Measurements from ENCODE around the gene CENPX.
A peak's percentile ranks its signal among the peaks of the same experiment; 100 is the strongest.
"Not testable (repeated sequence)": the region's sequence is repeated elsewhere in the genome, so short reads cannot be mapped to it uniquely, and the experiment has no call there.

The CENPX gene

DNA sequence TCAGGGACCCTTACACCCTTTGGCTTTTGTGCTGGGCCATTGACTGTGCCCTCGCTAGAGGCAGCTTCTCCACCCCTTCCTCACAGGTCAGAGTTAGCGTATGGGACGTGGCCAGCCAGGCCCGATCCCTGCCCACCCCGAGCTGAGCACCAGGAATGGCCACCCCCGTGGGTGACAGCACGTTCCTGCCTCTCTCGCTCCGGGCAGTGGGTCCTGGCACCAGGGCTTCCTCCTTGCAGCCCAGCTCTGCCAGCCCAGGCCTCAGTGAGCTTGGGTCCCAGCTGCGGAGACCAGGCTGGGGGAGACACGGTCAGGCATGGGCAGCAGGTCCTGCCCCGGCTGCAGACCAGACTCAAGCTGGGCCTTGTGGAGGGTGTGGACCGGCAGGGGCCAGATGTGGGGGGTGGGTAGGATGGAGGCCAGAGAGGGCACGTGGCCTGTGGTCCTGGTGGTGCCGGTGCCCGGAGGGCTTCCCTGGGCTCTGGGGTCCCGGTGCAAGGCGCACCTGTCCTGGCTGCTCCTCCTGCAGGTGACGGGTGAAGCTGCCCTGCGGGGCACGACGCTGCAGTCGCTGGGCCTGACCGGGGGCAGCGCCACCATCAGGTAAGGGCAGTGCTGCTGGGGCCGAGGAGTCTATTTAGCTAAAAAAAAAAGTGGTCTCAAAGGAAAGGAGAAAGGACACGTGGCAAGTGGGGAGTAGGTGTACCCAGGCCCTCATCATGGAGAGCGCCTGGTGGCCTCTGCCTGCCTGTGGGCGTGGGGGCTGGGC, 27.0 kb downstream of the CENPX start:
- DNase-seq: no peak

DNA sequence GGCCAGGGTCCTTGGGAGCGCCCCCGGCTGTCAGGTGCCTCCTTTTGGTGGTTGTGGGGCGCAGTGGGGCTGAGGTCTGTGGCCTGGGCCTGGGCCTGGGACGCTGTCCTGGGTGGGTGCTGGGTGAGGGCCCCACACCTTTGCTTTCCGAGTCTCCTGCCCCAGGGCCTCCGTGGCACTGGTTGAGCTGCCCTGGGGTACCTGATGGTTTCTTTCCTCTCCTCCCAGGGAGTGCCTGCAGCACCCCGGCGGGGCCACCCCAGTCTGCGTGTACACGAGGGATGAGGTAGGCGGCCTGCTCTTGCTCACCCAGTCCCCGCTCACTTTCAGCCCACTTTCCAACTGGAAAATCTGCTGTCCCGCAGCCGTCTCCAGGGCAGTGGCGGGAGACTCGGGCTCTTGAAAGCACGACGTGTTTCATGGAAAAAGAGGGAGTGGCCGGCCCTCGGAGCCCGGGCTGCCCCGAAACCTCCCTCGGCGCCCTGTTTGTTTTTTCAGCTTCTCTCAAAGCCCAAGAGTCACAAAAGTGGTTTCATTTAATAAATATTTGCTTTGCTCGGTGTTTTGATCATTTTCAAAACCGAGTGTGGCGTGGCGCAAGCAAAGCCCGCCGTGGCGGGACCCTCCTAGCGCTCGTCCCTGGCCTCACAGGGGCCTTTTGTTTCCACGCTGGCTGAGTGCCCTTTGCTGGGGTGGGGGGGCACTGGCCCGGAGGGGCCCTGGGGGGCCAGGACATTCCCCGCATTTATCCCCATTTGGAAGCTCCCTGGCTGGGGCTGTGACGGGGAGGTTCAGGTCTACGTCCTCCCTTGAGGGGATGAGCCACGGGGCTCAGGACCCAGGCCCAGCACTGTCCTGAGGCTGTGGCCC, 27.9 kb downstream of the CENPX start:
- no peak for DNase-seq

GRCh38 chr17:81993729-81994592, 28.7 kb downstream of the CENPX start:
- DNase-seq: no peak

DNA sequence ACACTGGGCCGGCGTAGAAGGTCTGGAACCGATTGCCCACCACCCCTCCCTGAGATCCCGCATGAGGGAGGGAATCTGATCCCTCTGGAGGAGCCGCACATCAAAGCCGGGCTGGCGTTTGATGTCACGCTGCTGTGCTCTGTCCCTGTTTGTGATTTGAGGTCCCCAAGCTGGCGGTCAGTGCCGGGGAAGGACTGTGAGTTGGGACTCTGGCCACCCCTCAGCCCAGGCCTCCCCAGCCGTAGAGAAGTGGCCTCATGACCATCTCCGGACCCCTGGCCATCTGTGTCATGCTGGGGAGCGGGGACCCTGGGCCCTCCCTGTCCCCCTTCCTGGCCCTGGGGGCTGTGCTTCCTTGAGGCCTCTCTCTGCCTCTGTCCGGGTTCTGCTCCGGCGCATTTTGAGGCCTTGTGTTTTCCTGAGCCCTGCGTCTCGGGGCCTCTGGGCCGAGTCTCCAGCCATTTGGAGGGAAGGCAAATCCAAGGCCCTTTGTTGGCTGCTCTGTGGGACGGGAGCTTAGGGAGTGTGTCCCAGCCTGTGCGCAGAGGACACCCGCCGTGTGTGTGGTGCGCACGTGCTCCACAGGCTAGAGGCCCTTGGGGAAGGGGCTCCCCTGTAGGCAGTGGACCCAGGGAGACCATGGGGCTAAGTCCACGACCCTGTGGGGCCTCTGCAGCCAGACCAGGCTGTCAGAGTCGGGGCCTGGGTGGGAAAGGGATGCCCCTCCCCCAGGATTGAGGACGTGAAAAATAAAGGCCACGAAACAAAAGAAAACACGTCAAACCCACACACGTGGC, 30.2 kb downstream of the CENPX start:
- DNase-seq: no peak

DNA sequence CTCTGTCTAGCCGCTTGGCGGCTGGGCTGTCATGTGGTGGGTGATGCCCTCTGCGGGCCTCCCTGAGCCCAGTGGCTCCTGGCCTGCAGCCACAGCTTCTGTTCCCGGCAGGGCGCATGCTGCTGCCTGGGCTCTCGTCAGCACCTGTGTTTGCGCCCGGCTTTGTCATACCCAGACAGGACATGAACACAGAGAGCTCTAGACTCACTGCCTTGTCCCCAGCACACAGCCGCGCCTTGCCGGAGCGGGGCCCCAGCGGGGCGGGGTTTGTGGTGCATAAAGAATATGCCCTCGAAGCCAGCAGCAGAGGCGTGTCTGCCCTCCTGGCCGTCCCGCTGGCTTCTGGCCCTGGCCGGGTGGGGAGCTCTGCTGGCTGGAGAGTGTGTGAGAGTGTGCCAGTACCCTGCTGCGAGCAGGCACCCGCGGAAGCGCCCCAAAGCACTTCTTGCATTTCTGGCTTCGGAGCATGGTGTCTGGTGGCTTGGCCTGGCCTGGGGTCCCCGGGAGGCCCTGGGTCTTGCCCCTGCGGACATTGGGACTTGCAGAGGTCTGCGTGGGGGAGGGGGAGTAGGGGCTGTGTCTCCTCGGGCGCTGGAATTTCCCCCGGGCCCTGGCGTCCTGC, 30.9 kb downstream of the CENPX start:
- DNase-seq: no peak

GRCh38 chr17:81990836-81991683, 31.6 kb downstream of the CENPX start:
- DNase-seq: no peak

DNA sequence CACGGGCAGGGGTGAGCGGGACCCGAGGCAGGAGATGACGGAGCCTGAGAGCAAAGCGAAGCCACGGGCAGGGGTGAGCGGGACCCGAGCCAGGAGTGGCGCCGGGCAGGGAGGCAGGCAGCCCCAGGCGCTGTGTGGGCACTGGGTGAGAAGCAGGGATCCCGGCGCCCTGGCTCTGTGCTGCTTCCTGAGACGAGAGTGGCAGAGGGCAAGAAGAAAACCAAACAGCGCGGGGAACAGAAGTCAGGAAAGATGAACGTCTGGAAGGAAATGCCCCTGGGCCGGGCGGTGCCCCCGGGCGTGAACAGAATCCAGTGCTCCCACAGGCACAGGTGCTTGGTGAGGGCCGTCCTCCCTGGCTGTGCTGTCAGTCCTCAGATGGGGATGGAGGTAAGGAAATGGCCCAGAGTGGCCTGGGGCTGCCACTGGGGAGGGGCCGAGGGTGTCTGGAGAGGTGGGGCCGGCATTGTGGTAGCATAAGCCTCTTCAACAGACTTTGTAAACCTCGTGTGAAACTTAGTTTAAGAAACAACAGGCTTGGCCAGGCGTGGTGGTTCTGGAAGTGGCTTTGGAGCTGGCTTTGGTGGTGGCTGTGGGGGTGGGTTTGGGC, 35.4 kb downstream of the CENPX start:
- no peak for DNase-seq

- no peak for DNase-seq
Observed at GRCh38 chr17:81986606-81987005, 36.1 kb downstream of the CENPX start.

- DNase-seq: no peak
Observed at GRCh38 chr17:81984773-81985410, 37.8 kb downstream of the CENPX start.

DNA sequence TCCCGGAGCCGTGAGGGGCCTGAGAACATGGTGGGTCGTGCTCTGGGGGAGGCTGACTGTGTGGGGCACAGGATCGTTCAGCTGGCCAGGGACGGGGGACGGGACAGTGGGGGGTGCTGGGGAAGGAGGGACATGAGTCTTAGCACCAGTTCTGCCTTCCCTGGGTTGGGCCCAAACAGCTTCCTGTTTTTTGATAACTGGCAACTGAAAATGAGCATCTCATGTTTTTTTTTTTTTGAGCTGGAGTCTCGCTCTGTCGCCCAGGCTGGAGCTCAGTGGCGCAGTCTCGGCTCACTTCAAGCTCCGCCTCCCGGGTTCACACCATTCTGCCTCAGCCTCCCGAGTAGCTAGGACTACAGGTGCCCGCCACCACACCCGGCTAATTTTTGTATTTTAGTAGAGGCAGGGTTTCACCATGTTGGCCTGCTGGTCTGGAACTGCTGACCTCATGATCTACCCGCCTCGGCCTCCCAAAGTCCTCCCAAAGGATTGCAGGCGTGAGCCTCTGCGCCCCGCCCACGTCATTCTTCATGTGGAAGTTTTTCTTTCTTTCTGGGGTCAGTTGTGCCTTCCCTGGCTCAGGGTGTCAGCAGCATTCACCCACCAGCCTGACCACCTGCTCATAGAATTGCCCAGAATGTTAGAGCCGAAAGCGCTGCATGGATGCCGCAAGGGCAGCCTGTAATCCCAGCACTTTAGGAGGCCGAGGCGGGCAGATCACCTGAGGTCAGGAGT, 38.9 kb downstream of the CENPX start:
- no peak for DNase-seq

DNA sequence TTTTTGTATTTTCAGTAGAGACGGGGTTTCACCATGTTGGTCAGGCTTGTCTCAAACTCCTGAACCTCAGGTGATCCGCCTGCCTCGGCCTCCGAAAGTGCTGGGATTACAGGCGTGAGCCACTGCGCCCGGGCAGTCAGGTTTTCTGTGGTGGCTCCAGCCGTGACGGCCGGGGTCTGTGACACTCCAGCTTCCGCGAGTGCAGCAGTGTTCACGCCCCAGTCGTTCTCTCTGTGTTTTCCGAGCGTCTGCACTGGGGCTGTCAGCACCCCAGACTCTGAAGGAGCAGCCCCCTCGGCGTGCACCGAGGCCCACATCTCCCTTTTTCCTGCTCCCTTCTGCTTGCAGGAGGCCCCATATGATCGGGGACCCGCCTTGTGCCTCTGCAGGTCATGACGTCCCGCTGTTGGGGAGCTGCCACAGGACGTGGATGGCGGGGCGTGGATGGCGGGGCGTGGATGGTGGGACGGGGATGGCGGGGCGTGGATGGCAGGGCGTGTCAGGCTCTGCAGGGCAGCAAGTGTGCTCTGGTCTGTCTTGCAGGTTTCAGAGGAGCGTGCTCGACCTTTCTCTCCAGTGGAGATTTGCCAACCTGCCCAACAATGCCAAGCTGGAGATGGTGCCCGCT, 39.6 kb downstream of the CENPX start:
- DNase-seq: no peak

GRCh38 chr17:81981511-81981910, 41.2 kb downstream of the CENPX start:
- not testable (repeated sequence) for DNase-seq

- no peak for DNase-seq
Observed at GRCh38 chr17:81980707-81981343, 41.9 kb downstream of the CENPX start.

GRCh38 chr17:81980122-81980521, 42.6 kb downstream of the CENPX start:
- DNase-seq: no peak

DNA sequence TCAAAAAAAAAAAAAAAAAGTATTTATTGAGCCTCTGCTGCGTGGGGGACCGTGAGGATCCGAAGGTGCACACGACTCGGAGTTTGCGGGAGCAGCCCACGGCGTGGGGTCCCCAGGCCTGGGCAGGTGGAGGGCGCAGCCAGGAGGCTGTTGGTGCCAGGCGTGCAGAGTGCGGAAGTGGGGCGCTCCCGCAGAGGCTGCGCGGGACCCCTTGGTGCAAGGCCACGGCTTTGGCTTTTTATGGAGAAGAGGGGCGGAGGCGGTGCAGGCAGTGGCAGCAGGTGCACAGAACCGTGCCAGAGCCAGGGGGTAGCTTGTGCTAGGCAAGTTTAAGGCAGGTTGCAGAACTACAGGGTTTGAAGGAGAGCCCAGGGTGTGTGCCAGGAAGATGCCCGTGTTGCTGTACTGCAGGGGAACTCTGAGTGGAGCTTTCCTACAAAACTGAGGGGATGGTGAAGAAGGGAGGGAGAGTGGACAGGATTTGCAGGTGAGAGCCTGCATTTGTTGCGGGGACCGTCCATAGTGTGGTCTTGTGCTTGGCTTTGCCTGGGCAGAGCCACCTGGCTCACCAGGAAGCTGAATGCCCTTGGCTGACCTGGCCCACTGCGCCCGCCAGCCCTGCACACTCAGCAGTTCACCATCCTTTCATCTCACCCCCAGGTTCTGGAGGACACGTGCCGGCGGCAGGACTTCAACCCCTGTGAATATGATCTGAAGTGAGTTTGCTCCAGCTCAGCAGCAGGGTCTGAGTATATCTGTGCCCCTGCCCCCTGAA, 44.0 kb downstream of the CENPX start:
- DNase-seq: no peak

DNA sequence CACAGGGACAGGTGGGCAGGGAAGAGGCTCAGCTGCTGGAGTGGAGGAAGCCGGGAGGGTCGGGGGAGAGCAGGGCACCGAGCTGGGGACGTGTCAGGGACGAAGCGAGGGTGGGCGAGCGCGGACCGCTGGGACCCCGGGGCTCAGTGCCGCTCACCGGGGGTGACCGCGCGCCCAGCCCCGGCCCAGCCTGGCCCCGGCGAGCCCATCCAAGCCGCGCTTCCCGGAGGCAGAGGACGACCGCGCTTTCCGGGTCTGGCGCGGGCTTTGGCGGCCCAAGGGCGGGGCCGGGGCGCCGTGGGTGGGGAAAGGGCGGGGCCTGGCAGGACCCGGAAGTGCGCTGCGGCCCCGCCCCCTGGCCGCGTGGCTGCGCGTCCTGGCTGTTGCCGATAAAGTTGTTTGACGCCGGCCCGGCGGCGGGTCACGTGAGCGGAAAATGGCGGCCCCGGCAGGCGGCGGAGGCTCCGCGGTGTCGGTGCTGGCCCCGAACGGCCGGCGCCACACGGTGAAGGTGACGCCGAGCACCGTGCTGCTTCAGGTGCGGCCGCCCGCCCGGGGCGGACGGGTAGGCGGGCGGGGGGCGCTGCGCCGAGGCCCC, 45.4 kb downstream of the CENPX start, which contains the start of gene ASPSCR1:
TSS of gene ASPSCR1 (plus strand) at position 419 of the 598 bp plus-strand sequence. CDS start at position 437, 18 bp downstream.
- DNase-seq: peak; percentile 88 to 93

Data from activated T-cell treated with anti-CD3 and anti-CD28 coated beads, Interleukin-2, amount 50 U/mL, for 48 hours (primary cell).